Choroid plexus epithelial cell (primary cell): Measurements from ENCODE around the gene PRKCA.

ENCODE experiments used
- DNase-seq: peaks from one replicate; pipeline ENCODE4 v3.0.0-alpha.2; 2010; ENCODE audit warnings: low read depth
- H3K4me3 ChIP-seq: 2 replicates; pipeline ENCODE4 v1.5.1; 2011; ENCODE audit warnings: low read depth, mild to moderate bottlenecking, control low read depth, low read length, moderate library complexity
- CTCF ChIP-seq: conservative IDR thresholded peaks from 2 replicates; pipeline ENCODE4 v1.5.1; 2011; ENCODE audit warnings: low read depth, mild to moderate bottlenecking, control low read depth, inconsistent platforms, low read length, moderate library complexity

The PRKCA gene

GRCh38 chr17:66676421-66676820 lies 374.0 kb downstream of the PRKCA start:
- no peak for TF ChIP-seq CTCF
- peak; percentile 34 for DNase-seq
- H3K4me3 ChIP-seq, result no peak overlapping the region

- DNase-seq, result peak; percentile 95
- TF ChIP-seq CTCF, result no peak
- no peak overlapping the region for H3K4me3 ChIP-seq
These were observed 375.0 kb downstream of the PRKCA start for GRCh38 chr17:66677201-66677981.

GRCh38 chr17:66678061-66678460 lies 375.6 kb downstream of the PRKCA start:
- TF ChIP-seq CTCF, result no peak
- no peak overlapping the region for H3K4me3 ChIP-seq
- DNase-seq, result no peak

GRCh38 chr17:66678827-66679226 lies 376.4 kb downstream of the PRKCA start:
- H3K4me3 ChIP-seq, result no peak overlapping the region
- no peak for DNase-seq
- no peak for TF ChIP-seq CTCF

- no peak for TF ChIP-seq CTCF
- no peak for DNase-seq
These were observed 377.5 kb downstream of the PRKCA start for GRCh38 chr17:66679631-66680517.

GRCh38 chr17:66682283-66682682 lies 379.9 kb downstream of the PRKCA start:
- DNase-seq, result no peak
- H3K4me3 ChIP-seq, result no peak overlapping the region
- TF ChIP-seq CTCF, result no peak

More at GRCh38 chr17:66679631-66680517, 377.5 kb downstream of the PRKCA start:
- H3K4me3 ChIP-seq, result no peak overlapping the region

GRCh38 chr17:66684261-66684660 lies 381.8 kb downstream of the PRKCA start:
- DNase-seq, result no peak
- H3K4me3 ChIP-seq, result no peak overlapping the region
- TF ChIP-seq CTCF, result no peak
